GM13977 (cell line): Measurements from ENCODE around the gene ADCY1.
A peak's percentile ranks its signal among the peaks of the same experiment; 100 is the strongest.

Experiments
- DNase-seq: peaks from one replicate; pipeline ENCODE4 v3.0.0; 2012; ENCODE audit warnings: low spot score
- in situ Hi-C: fragments of 300-500 bp; cut with MboI; formaldehyde crosslinking; loops from one replicate; pipeline ENCODE4 v1.12.0; 2022; ENCODE audit warnings: low sequenced_read_pairs, low pct_unique_long_range_greater_than_20kb, mixed read lengths, inconsistent platforms; ENCODE audit not compliant: unreplicated experiment
- TF ChIP-seq, protein P1 (sequence below): IDR thresholded peaks from 2 replicates; pipeline ENCODE4 v1.5.1; 2012; ENCODE audit warnings: mild to moderate bottlenecking, control low read depth; ENCODE audit not compliant: insufficient read depth; ENCODE audit errors: extremely low read depth, missing control alignments

ADCY1 gene

DNA sequence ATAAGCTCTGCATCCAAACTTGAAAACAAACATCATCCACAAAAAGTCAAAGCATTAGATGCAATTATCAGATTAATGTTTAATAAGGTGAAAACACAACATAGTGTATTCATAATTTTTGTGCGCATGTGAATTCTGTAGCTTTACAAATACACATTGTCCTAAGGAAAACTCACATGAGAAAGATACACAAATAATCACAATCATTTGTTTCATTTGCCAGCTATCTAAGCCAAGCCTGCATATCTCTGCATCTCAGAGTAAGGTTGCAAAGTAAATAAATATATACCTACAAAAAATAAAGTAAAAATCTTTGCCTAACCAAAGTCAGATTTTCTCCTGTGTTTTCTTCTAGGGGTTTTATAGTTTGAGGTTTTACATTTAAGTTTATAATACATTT is 57.4 kb downstream of the ADCY1 start:
- DNase-seq: no peak
- TF ChIP-seq, protein P1, sequence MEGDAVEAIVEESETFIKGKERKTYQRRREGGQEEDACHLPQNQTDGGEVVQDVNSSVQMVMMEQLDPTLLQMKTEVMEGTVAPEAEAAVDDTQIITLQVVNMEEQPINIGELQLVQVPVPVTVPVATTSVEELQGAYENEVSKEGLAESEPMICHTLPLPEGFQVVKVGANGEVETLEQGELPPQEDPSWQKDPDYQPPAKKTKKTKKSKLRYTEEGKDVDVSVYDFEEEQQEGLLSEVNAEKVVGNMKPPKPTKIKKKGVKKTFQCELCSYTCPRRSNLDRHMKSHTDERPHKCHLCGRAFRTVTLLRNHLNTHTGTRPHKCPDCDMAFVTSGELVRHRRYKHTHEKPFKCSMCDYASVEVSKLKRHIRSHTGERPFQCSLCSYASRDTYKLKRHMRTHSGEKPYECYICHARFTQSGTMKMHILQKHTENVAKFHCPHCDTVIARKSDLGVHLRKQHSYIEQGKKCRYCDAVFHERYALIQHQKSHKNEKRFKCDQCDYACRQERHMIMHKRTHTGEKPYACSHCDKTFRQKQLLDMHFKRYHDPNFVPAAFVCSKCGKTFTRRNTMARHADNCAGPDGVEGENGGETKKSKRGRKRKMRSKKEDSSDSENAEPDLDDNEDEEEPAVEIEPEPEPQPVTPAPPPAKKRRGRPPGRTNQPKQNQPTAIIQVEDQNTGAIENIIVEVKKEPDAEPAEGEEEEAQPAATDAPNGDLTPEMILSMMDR: no peak
- in situ Hi-C loops: no loop called here

DNA sequence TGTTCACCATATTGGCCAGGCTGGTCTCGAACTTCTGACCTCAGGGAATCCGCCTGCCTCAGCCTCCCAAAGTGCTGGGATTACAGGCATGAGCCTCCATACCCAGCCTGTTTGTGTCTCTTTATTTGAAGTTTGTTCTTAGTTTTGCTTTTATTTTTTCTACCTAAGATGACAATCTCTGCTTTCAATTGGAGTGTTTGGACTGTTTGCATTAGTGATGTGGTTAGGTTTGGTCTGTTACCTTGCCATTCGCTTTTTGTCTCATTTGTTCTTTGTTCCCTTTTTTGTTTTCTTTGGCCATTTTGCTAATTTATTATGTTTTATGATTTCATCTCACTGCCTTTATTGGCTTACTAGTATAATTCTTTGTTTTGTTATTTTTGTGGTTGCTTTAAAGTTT is 62.6 kb downstream of the ADCY1 start:
- in situ Hi-C loops: no loop called here
- TF ChIP-seq, protein P1: no peak
- peak; percentile 41 for DNase-seq

DNA sequence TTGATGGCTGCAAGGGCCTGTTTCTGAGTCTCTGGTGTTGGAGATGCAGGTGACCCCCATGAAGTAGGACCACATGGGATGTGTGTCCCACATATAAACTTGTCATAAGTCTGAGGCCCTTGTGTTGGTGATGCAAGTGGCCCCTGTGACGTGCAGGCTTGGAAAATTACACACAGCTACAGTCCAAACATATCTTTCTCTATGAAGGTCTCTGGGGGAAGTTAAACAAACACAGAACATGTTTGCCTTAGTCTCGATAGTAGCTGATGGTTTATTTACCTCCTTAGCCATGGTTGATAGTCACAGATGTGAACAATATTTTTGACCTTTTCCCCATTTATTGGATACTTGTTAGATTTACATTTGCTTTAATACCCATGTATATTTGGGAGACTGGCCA is 64.7 kb downstream of the ADCY1 start:
- TF ChIP-seq, protein P1: no peak
- in situ Hi-C loops: no loop called here

DNA sequence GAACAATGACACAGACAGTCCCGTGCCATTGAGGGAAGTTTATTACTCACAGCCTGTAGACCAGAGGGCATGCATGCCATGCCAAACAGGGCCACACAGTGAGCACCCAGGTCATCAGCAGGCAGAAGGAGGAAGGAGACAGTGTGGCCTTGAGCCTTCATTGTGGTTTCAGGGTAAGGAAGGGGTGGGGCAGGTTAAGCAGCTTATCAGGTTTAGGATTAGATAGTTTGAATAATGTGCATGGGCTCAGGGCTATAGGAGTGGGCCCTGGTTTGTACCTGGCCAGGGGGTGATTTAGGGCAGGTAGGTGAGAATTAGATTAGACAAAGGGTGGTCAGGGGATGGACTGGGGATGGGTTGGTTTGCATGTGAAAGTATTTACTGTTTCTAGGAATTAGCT is 67.9 kb downstream of the ADCY1 start:
- TF ChIP-seq, protein P1: no peak
- DNase-seq: no peak
- in situ Hi-C loops: no loop called here

More for the DNA sequence above, 64.7 kb downstream of the ADCY1 start:
- no peak for DNase-seq

DNA sequence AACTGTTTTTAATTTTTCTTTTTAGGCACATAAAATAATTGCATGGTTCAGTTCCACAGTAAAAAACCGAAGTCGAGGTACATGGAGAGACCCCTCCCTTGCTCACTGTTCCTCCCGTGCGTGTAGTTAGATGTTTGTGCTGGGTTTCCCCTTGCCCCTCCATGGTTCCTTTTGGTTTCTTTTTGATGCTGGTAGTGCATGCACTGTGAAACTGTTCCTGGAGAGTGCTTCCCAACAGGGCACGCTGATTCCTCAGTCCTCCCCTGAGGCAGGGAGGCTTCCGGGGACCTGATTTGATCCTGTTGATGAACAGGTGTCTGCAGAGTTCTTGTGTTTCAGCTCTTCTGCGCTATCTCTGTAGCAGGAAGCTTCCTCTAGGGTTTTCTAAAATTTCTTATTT is 69.5 kb downstream of the ADCY1 start:
- in situ Hi-C loops: no loop called here
- TF ChIP-seq, protein P1: no peak
- DNase-seq: peak; percentile 36

DNA sequence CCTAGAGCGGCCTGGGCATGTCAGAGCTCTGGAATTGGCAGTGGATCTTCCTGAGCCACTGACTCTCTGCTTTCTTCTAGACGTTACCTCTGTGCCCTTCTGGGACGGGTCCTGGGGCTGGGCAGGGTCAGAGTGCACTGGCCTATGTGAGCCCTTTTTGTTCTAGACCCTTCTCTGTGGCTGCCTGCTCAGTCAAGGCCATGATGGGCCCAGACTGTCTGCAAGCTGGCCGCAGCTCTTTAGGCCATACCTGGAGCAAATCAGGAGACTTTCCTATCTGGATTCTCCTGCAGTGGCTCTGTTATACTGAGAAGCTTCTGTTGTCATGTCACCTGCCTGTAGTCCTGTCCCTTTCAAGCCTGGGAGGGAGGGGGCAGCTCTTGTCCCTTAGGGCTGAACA is 70.1 kb downstream of the ADCY1 start:
- TF ChIP-seq, protein P1: no peak
- in situ Hi-C loops: no loop called here
- no peak for DNase-seq
